Breast epithelium (tissue), 3 donors: Measurements from ENCODE around the gene STIM1.

Source experiments
- POLR2A ChIP-seq: fragments of 450-650 bp; IDR thresholded peaks from one replicate; pipeline ENCODE4 v1.6.1; 2016; ENCODE audit warnings: antibody characterized with exemption, mild to moderate bottlenecking, moderate library complexity
- POLR2AphosphoS5 ChIP-seq, 3 donors: sonication (generic); formaldehyde crosslinking; IDR thresholded peaks; one replicate each; pipeline ENCODE4 v1.6.1; 2017; ENCODE audit warnings: antibody characterized with exemption in 3 of 3

DNA sequence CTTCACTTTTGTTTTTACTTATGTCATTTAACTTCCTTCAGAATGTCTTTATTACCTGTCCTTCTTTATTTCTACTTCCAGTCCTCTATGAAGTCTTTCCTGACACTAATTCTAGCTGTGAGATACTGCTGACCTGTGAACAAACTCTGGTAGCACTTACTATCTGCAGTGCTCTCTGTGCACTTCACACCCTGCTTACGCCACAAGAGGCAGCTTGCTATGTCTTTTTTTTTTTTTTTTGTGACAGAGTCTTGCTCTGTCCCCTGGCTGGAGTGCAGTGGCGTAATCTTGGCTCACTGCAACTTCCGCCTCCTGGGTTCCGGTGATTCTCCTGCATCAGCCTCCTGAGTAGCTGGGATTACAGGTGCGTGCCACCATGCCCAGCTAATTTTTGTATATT is 10.7 kb downstream of the STIM1 start:
- TF ChIP-seq POLR2A = no peak
- TF ChIP-seq POLR2AphosphoS5 (IDR thresholded peaks at IDR 0.05) = no peak
